IPS-NIHi7 (cell line): ENCODE measurements around the gene PHRF1.

Source experiments
- DNase-seq: peaks from one replicate; pipeline ENCODE4 v3.0.0; 2012; ENCODE audit warnings: mixed read lengths; ENCODE audit errors: extremely low spot score

The PHRF1 gene

DNA sequence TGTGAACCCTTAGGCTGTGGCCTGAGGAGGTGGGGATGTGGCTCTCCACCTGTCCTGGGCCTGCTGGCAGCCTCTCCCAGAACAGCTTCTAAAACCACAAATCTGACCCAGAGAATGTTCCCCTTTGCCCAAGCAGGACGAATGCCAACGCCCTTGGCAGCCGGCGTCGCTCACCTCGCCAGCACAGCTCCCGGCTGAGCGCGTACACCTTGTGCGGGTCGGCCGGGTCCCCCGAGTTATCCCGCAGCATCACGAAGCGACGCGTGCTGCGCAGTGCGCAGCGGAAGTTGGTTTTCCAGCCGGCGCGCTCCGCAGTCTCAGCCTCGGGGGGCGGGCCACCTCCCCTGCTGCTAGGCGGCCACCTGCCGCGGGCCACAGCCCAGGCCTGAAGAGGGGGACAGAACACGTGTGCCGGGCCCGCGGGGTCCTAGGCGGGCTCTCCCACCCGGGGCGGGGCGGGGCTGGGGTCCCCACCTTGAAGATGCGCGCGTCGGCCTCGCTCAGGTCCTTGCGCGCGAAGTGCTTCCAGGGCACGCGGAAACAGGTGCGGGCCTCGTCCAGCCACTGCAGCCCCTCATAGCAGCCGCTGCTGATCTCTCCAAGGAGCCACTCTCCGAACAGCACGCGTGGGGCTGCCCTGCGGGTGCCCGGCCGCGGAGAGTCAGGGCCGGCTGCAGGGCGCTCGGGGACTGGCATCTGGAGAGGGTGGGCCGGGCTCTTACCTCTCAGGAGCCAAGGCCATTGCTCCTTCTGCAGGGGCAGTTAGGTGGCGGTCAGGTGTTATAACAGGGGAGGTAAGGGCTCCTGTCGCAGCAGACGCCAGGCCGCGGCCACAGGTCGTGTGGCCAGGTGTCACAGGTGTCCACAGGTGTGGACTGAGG lies 38.6 kb downstream of the PHRF1 start:
- no peak for DNase-seq

DNA sequence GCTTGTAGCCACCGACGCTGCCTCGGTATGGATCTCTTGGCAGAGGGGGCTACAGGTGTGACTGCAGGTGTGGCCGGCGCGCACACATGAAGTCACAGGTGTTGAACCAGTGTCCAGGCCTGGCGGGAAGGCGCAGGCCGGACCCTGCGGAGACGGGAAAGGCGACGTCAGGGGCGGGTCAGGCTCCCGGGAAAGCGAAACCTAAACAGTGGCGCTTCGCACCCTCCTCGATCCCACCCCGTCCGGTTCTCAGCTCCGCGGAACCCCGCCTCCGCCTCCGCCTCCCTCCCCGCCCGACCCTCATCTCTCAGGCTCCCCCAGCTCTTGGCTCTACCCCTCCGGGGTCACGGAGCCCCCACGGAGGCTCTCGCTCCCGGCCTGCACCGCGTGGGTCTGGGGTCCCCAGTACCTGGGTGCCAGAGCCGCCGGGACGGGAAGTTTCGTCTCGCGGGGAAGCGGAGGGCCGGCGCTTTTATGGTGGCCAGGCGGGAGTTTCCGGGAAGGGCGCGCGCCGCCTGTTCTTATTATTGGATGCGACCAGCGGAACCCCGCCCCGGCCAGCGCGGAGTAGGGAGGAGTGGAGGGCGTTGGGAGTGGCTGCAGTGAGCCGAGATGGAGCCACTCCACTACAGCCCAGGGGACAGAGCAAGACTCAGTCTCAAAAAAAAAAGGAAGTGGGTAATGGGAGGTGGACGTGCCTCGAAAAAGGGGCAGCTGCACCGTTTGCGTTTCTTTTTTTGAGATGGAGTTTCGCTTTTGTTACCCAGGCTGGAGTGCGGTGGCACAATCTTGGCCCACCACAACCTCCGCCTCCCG lies 39.4 kb downstream of the PHRF1 start, which contains the start of gene IRF7:
Gene IRF7, minus strand, starts transcription at position 447 of the 816 bp plus-strand sequence. CDS start 586 bp downstream, outside the sequence.
- peak; percentile 91 for DNase-seq

DNA sequence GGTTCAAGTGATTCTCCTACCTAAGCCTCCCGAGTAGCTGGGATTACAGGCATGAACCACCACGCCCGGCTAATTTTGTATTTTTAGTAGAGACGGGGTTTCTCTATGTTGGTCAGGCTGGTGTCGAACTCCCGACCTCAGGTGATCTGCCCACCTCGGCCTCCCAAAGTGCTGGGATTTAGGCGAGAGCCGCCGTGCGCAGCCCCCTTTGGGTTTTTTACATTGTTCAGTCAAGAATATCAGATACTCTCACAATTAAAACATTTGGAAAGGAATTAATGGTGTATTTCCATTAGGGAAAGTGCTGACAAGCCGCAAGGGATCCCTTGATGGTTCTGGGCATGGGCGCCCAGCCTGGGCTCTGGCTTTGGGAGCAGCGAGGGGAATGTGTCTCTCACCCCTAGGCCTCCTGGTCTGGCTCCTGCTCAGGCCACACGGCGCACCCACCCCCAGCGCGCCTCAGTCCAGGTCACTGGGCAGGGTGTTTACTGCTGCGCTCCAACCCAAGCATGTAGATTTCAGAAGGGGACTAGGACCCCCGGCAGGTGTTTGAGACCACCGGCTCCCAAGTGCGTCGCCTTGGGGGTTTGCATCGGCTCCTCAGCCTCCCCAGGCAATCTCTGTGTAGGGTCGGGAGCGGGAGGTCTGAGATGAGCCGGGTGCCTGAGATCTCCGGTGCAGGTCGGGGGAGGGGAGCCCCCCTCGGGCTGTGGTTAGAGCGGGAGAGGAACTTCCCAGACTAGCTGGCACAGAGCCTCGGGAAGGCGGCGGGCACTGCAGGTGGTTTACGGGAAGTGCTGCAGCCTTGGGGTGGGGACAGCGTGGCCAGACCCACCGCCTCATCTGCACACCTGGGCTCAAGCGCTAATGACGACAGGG lies 40.3 kb downstream of the PHRF1 start:
- DNase-seq = no peak

DNA sequence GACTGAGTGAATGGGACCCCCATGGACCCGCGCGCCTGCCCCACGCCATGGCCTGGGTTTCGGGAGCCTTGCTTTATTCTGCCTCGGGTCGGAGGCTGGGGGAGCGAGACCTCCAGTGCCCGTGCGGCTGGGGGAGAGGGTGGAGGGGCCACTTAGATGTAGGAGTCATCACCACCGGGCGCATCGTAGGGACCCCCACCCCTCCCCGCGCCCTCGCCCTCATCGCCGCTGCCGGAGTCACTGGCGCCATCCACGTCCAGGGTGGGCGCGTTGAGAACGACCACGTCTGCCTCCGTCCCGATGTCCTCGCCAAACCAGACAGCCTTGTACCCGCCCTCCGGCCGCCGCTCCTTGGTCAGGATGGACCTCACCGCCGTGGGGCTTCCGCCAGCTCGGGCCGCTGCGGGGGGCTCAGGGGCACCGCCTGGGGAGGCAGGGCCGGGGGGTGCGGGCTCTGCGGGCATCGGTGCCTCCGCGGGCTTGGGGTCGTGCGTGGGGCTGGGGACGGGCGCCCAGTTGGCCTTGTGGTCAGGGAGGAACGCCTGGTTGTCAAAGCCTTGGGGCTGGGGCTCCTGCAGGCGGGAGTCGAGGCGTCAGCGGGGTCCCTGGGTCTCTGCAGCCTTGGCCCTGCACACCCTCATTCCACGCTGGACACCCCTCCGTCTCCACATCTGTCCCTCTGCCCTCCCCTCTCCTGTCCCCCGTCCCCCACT lies 41.1 kb downstream of the PHRF1 start:
- DNase-seq = no peak

DNA sequence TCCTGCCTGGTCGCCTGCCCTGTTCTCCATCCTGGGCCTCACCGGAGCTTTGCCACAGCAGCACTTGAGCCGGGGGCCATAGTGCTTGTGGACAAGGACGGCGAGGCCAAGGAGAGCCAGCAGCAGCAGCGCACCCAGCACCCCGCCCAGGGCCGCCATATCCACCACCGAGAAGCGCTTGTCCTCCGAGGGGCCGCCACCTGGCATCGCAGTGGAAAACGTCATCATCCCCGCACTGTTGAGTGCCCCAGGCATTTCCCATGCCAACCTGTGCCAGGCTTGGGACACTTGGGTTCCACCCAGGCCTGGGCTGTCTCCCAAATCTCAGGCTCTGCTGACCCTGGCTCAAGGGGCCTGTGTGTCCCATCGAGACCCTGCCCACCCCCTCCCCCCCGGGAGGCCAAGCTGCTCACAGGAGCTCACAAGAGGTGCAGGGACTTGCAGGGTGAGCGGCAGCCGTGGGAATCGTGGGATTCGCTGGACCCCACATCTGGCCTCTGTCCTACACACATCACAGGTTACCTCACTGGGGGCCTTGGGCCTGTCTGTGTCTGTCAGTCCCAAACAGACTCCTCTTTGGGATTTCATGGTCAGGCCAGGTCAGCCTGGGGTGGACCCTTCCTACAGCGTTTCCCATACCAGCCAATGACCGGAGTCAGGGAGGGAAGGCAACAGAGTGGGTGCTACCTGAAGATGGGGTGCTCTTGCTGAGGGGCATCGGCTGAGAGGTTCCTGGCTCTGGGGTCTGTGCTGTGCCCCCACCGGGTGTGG lies 41.8 kb downstream of the PHRF1 start:
- no peak for DNase-seq

DNA sequence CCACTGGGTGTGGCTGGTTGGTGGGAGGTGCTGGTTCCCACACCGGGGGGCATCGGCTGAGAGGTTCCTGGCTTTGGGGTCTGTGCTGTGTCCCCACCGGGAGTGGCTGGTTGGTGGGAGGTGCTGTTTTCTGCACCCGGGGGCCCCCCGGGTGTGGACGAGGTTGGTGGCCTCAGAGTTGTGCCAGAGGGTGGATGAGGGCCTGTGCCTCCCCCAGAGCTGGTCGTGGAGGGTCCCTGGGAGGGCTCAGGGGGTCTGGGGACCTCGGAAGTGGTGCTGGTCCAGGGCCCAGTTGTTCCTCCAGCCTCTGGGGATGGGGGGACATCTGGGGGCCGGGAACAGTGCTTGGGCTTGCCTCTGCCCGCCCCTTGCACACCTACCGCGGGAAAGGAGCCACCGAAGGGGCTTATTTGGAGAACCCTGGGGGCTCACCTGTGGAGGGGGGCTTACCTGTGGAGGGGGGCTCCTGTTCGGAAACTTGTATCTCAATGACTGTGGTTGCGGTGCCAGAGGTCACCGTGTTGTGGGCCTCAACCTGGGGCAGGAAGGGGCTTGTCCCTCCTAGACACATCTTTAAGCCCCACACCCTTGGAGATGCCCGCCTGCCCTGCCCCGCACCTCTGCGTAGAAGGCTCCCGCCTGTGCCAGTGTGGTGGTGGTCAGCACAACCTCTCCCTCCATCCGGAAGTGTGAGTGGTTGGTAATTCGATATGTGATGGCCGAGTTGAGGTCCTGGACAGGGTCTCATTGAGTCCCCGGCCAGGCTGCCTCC lies 42.8 kb downstream of the PHRF1 start:
- no peak for DNase-seq

DNA sequence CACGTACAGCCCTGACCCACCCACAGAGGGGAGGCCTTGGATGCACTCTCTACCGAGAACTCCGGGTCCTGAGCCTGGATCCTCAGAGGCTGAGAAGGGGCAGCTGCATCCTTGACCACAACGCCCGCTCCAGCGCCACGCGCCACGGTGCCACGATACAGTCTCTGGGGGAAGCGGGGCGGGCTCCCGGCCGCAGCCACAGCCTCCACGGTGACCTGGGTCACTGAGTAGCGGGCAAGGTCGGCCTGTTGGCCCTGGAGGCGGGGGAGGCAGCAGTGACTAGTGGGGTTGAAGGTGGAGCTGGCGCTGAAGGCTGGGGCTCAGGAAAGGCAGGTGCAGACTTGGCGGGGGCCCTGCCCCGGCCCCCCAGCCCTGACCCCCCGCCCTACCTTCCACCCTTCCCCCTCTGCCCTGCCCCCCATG lies 43.4 kb downstream of the PHRF1 start:
- no peak for DNase-seq

DNA sequence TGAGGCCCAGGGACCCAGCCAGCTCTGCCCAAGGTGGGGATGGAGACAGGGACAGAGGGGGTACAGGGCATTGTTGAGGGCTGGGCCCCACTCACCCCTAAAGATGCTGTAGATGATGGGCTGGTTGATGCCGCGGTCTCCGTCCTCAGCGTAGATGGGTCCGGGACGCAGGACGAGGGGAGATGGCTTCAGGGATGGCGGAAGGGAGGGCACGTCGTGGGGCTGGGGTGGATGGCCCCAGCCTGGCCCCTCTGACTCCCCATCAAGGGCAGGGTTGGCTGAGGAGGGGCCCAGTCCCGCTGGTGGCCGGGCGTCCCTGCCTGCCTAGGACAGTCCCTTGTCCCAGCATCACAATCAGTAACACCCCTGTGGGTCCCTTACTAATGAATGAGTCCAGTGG lies 43.9 kb downstream of the PHRF1 start:
- no peak for DNase-seq

DNA sequence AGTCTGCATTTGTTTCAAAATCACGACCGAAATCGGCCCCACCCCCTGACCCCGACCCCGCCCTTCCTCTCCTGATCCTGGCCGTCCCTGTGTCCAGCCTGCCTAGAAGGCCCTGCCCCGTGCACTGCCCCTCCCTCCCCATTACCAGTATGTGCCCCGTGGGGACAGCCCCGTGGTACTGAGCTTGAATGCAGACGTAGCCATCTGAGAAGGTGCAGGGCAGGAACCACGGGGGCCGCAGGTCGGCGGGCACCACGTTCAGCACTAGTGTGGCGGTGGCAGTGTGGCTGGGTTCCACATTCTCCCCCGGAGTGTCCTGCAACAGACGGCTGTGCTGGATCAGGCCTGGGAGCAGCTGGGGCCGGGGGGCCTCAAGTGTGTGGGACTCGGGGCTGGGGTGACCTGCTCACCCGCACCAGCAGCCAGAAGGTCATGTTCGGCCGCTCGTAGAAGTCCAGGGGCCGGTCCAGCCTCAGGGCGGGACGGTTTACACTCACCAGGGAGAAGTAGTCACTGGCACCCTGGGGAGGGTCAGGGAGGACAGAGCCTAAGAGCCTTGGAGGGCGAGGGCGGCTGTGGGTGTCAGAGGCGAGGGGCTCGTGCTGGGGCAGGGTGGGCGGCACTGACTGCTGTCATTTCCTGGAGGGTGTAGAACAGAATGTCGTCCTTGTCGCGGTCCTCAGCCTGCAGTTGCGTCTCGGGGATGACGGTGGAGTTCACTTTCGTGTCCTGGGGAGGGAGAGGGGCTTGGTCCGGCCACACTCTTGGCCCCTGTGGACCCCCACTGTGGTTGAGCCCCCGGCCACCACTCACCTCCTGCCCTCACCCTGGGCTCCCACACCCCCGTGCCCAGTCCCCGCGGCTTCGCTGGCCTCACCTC lies 44.9 kb downstream of the PHRF1 start:
- DNase-seq = no peak

DNA sequence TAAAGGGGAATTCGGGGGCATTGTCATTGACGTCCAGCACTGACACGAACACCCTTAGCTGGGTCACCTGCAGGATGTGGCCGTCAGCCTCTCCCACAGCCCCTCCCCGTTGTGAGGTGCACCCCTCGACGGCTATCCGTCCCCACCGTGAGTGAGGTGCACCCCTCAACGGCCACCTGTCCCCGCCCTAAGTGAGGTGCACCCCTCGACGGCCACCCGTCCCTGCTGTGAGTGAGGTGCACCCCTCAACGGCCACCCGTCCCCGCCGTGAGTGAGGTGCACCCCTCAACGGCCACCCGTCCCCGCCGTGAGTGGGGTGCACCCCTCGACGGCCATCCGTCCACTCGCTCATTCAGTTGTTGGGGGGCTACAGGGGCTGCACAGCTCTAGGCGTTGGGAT lies 45.6 kb downstream of the PHRF1 start:
- DNase-seq = no peak

DNA sequence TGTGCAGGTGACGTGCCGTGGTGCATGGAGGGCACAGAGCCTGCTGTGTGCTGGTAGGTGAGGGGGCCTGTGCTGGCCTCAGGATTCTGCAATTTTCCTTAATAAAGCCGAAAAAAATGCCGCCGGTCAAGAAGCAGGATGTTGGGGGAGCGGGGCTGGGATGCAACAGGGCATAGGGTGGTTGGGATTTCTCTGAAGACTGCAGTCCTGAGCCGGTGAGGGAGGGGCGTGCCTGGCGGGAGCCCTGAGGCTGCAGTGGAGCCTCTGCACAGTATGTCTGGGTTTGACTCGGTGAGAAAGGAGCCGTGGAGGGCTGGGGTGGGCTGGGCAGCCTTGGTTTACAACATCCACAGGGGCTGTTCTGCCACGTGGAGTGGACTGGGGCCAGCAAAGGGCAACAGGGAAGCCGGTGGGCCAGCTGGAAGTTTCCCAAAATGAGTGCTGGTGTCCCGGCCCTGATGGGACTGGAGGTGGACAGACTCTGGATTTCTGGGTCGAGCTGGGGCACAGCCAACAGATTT lies 47.1 kb downstream of the PHRF1 start:
- no peak for DNase-seq

DNA sequence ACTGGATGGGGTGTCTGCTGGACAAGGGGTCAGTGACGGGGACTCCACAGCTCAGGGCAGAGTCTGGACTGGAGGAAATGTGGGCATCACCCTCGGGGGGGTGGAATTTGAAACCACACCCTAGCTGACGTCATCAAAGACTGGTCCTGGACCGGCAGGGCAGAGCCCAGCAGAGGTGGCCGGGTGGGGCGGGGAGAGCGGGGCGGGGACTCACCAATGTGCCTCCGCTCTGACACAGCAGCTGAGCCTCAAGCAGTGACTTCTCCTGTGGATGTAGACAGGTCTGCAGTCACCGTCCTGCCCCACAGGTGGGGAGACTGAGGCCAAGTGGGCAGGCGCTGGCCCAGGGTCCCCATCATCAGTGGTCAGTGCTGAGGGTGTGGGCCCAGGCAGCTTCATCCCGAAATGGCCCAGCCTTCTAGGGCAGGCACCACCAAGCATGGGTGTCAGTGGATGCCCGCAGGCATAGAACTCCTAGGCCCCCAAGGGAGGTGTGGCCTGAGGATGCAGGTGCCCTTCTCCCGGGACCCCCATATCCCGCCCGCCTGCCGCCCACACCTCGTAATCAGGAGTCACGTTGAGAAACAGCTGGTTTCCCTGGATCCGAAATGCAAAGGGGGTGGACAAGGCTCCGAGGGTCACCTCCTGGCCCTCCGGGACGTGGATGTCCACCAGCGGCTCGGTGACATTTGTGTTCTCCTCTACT lies 47.9 kb downstream of the PHRF1 start:
- no peak for DNase-seq

DNA sequence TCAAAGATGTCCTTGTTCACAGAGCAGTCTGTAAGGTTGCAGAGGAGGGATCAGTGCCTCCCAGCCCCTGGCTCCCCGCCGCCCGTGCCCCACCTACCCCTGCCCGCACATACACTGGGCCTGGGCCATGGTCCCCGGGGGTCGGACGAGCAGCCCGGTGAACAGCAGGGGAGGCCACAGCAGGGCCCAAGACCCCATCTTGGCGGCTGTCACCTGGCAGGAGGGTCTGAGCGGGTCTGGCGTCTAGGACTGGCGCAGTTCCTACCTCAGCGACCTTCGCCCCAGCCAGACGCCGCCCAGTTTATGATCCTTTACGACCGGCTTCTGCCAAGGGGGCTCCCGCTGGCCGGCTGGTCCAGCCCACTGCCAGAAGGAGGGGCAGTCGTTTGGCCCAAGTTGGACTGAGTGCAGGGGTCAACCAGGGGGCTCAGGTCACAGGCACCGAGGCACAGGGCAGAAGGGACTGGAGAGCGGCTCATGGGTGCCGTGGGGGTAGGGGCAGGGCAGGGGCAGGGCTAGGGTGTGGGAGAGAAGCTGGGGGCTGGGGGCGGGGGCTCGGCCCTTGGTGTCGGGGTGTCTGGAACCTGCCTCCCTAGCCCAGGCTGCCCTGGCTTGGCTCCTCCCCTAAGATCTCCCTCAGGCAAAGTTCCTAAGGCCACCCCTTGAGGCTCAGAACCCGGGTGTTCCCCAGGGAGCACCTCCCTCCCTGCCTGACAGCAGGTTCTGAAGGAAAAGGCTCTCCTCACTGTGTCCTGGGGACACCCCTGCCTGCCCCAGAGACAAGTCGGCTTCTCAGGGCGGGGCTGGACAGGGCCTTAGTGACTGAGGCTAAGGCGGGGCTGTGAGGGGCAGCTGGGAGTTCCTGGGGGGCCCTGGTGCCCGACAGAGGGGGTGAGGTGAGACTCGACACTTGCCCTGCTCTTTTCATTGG lies 48.7 kb downstream of the PHRF1 start, which contains the start of gene CDHR5:
Gene CDHR5, minus strand, starts transcription at position 251 of the 931 bp plus-strand sequence. Its CDS starts 53 bp downstream, at position 198.
- no peak for DNase-seq

DNA sequence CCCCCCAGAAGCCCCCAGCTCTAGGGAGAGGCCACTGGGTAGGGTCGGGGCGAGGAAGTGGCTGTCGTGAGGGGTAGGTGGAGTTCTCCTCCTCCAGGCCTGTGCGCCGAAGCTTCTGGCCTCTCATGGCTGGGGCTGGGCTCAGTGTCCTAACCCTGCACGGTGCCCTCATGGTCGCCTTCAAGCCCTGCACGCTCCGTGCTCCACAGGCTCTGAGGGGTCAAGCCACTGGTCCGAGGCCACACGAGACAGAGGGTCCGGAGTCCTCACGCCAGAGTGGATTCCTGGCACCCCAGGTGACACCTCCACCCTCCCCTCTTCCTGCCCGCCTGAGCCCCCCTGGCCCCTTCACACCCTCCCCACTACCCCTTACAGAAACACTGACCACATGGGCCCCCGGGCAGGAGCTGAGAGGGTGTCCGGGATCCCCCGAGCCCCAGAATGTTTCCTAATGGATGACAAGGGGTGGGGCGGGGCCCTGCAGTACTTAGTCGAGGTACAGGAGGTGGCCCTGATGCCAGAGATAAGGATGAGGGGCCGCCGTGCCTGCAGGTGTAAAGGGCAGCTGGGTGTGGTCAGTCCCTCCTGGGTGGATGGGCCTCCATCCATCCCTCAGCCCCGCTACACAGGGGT lies 49.5 kb downstream of the PHRF1 start:
- DNase-seq = no peak

DNA sequence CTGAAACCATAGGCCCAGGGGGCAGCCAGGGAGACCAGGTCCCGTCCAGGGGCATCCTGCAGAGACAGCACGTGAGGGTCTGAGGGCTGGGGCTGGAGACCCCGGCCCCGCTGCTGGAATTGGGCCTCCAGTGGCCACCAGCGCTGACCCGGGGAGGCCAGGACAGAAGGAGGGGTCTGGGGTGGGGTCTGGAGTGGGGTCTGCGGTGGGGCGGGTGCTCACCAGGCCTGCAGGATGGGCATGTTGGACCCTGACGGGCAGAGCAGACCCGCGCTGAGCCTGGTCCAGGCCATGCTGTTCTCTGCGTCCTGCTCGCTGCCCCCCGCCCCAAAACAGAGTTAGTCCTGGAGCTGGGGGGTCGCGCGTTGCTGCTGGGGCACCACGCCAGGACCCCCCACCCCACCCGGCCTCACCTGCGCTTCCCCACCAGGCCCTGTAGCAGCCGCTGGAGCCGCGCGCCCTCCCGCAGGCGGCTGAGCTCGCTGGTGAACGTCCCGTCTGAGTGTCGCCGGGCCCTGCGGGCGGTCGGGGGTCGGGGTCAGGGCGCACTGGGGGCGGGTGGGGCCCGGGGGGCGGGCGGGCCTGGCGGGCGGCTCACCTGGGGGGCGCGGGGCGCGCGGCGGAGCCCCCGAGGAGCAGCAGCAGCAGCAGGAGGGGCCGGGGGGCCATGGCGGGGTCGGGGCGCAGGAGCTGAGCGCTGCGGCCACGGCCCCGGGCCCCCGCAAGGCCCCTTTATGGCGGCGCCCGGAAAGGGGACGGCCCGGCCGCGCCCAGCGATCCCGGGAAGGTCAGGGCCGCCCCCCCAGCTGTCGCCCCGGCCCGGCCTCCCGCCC lies 50.4 kb downstream of the PHRF1 start, which contains the start of gene SCT:
Gene SCT, minus strand, starts transcription at position 707 of the 833 bp plus-strand sequence. Its CDS starts 38 bp downstream, at position 669.
- no peak for DNase-seq
